Measurements from ENCODE around the gene GNAT1. TPM values are rescaled to one million over a fixed set of nuclear protein-coding genes. Genes with fewer than 3 reads are reported as not detected.

Gene GNAT1
- total RNA-seq: not detected in 2 replicates

DNA sequence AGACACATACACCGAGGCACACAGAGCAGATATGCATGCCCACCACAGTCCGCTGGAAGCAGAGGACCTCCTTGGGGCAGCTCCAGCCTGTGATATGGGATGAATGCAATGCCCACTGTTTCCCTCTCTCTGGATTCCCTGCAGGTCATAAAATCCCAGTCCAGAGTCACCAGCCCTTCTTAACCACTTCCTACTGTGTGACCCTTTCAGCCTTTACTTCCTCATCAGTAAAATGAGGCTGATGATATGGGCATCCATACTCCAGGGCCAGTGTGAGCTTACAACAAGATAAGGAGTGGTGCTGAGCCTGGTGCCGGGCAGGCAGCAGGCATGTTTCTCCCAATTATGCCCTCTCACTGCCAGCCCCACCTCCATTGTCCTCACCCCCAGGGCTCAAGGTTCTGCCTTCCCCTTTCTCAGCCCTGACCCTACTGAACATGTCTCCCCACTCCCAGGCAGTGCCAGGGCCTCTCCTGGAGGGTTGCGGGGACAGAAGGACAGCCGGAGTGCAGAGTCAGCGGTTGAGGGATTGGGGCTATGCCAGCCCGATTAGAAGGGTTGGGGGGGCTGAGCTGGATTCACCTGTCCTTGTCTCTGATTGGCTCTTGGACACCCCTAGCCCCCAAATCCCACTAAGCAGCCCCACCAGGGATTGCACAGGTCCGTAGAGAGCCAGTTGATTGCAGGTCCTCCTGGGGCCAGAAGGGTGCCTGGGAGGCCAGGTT is at the start of gene GNAT1:
GNAT1 (plus strand) TSS at position 675 of the 725 bp plus-strand sequence. CDS start 116 bp downstream, outside the sequence.

DNA sequence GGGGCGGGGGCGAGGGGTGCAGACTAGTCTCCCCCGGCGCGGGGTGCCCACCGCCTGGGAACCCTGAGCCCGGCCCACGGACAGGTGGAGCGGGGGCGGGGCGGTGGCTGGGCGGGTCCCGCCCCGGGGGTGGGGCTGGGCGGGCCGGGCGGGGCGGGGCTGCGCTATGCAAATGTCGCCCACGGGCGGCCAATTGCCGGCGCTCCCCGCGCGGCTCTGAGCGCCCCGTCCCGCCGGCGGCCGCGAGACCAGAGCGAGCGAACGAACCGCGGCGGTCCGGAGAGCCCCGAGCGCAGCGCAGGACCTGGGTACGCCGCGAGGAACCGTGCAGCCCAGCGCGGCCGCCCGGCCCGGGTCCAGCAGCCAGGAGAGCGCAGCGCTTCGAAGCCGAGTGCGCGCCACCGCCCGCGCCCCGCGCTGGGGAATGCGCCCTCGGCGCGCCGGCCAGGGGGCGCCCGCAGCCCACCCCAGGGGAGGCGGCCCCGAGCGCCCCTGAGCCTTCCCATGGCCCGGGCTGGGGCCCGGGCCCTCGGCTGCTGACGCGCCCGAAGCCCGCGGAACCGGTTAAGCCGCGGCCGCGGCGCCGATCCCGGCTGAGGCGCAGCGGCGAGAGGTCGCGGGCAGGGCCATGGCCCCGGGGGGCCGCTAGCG is 36.4 kb upstream of the GNAT1 start, which contains the start of gene SEMA3F:
SEMA3F (plus strand) TSS at position 485 of the 651 bp plus-strand sequence. CDS start 4,299 bp downstream, outside the sequence.

DNA sequence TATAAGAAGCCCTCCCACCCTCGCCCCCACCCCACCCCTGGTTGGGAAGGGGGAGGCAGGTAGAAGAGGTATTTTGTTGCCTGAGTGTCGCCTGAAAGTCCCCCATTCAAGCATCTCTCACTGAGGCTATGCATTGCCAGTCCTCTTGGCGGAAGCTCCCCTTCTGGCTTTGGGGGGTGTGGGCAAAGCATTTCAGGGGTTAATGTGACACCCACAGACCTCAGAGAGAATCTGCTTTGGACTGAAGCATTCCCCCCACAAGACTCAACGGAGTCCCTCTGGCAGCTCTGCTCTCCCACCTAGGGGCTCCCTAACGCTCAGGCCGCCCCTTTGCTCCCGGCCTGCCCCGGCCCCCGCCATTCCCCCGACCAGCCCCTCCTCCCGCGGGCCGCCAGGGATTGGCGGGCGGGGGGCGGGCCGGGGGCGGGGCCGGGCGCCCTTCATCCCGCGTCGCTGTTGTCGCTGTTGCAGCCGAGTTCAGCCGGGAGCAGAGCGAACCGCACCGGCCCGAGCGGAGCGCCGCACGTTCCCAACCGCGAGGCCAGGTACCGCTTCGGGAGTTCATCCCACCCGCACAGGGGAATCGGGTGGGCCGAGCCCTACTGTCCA is 13.5 kb downstream of the GNAT1 start, which contains the start of gene SLC38A3:
SLC38A3 (plus strand) TSS at position 468 of the 609 bp plus-strand sequence. CDS start 8,929 bp downstream, outside the sequence.

DNA sequence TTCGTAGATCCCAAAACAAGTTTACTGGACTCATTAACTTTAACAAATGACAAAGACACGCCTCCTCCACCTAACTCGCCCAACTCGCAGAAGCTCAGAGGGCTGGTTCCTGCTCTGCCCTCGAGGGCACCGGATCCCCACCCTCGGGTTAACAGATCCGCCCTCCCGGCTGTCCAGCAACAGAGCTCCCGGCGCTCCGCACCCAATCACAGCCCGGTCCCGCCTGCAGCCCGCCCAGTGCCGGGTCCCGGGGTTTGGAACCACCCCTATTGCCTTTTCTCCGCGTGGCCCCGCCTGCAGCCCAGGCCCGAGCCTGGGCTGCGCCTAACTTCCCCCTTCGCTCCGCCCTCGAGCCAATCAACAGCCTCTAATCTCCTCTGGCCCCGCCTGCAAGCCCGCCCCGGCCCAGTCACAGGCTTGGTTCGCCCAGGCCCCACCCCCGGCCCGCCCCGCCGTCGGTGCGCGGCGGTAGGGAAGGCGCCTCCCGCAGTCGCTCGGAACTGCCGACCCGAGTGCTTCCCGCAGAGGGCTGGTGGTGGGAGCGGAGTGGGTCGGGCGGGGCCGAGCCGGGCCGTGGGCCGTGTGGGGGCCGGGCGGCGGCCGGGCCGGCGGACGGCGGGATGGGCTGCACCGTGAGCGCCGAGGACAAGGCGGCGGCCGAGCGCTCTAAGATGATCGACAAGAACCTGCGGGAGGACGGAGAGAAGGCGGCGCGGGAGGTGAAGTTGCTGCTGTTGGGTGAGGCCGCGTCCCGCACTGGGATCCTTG is 44.5 kb downstream of the GNAT1 start, which contains the start of gene GNAI2:
GNAI2 (plus strand) TSS at position 489 of the 768 bp plus-strand sequence; CDS start at position 621, 132 bp downstream.

Small RNA genes lying within 50 kb of the gene (small RNA-seq; reads per million reads assigned to genes)
- gene MIR566 (not detected), gene MIR5787 (not detected)

Other genes with a start within 250 kb of the GNAT1 start
- gene RBM5, start 102.7 kb upstream of the GNAT1 start, total RNA-seq: 160 TPM in 2 replicates
- gene SEMA3F, start 36.3 kb upstream of the GNAT1 start, total RNA-seq: 9.5 and 14.2 TPM in 2 replicates
- 0.11 and 0.39 TPM in 2 replicates for gene SLC38A3, start 13.7 kb downstream of the GNAT1 start, total RNA-seq
- 211 and 281 TPM in 2 replicates for gene GNAI2, start 44.6 kb downstream of the GNAT1 start, total RNA-seq
- 16.5 and 24.4 TPM in 2 replicates for gene SEMA3B, start 77.5 kb downstream of the GNAT1 start, total RNA-seq
- gene LSMEM2, start 87.5 kb downstream of the GNAT1 start, total RNA-seq: 0.13 and 0.22 TPM in 2 replicates
- gene IFRD2, start 100.8 kb downstream of the GNAT1 start, total RNA-seq: 41.7 and 52.7 TPM in 2 replicates
- 1.8 and 3.3 TPM in 2 replicates for gene HYAL3, start 107.8 kb downstream of the GNAT1 start, total RNA-seq
- gene NAA80, start 107.8 kb downstream of the GNAT1 start, total RNA-seq: 4.3 and 5.6 TPM in 2 replicates
- 14.5 and 15.5 TPM in 2 replicates for gene HYAL1, start 112.0 kb downstream of the GNAT1 start, total RNA-seq
- gene HYAL2, start 131.1 kb downstream of the GNAT1 start, total RNA-seq: 25.9 and 27.8 TPM in 2 replicates
- 11.1 and 14.5 TPM in 2 replicates for gene TUSC2, start 136.6 kb downstream of the GNAT1 start, total RNA-seq
- 19.1 and 21.7 TPM in 2 replicates for gene RASSF1, start 149.2 kb downstream of the GNAT1 start, total RNA-seq
- gene ZMYND10, start 154.1 kb downstream of the GNAT1 start, total RNA-seq: 2.0 and 4.2 TPM in 2 replicates
- gene NPRL2, start 159.2 kb downstream of the GNAT1 start, total RNA-seq: 15.8 and 17.5 TPM in 2 replicates
- gene CYB561D2, start 159.3 kb downstream of the GNAT1 start, total RNA-seq: 17.8 and 18.3 TPM in 2 replicates
- 40.9 and 47.1 TPM in 2 replicates for gene TMEM115, start 167.9 kb downstream of the GNAT1 start, total RNA-seq